ENCODE measurements around the gene TRAPPC3L. TPM values are rescaled to one million over a fixed set of nuclear protein-coding genes. Genes with fewer than 3 reads are reported as not detected.

The TRAPPC3L gene
- total RNA-seq, 1 experiment from 2014 or later = not detected

- DNase-seq = no peak
- Histone ChIP-seq H2AFZ (ENCODE audit: low read length) (no peak overlapping the region), H3K9ac (ENCODE audit: extremely low read depth, insufficient read length, low read length) (no peak overlapping the region), H3K18ac (ENCODE audit: insufficient read length, low read depth, low read length) (no peak overlapping the region), H3K27me3 (ENCODE audit: insufficient read depth, low read length) (no peaks in the 10 kb centered on the region), H4K8ac (replicated peaks; ENCODE audit: insufficient read length, low read depth, low read length) (no peak overlapping the region), H3K79me2 (ENCODE audit: insufficient read depth, low read length) (no peaks in the 10 kb centered on the region), H3T11ph (ENCODE audit: low read length) (no peak overlapping the region), H3K4me1 (ENCODE audit: insufficient read depth, low read length) (no peaks in the 10 kb centered on the region), H4K91ac (ENCODE audit: insufficient read length, low read depth, low read length) (no peak overlapping the region), H3K4ac (ENCODE audit: low read depth, low read length) (no peak overlapping the region), H2BK15ac (ENCODE audit: low read depth, low read length) (no peak overlapping the region), H3K4me2 (ENCODE audit: insufficient read depth, insufficient read length, low read length) (no peak overlapping the region), H4K20me1 (ENCODE audit: control insufficient read depth, insufficient read depth, insufficient read length) (no peaks in the 10 kb centered on the region), H2AK5ac (ENCODE audit: insufficient read length, low read length) (no peak overlapping the region), H2BK12ac (ENCODE audit: insufficient read length, low read depth, low read length) (no peak overlapping the region), H3K23ac (ENCODE audit: insufficient read length, low read depth, low read length) (no peak overlapping the region), H4K5ac (ENCODE audit: insufficient read length, low read depth, low read length) (no peak overlapping the region), H3K9me3 (ENCODE audit: control insufficient read depth, low read depth, low read length) (no peaks in the 10 kb centered on the region), H2BK5ac (ENCODE audit: insufficient read length, low read length) (no peak overlapping the region), H3K14ac (ENCODE audit: insufficient read depth, low read length) (no peak overlapping the region), H3K23me2 (ENCODE audit: insufficient read length, low read depth, low read length, poor library complexity, severe bottlenecking) (no peaks in the 10 kb centered on the region), H3K27ac (ENCODE audit: insufficient read length, low read depth, low read length) (no peak overlapping the region), H2BK120ac (ENCODE audit: low read depth, low read length, poor library complexity, severe bottlenecking) (no peak overlapping the region), H3K56ac (ENCODE audit: insufficient read length, low read depth, low read length) (no peak overlapping the region), H3K79me1 (ENCODE audit: insufficient read depth, low read depth, low read length, poor library complexity, severe bottlenecking) (no peaks in the 10 kb centered on the region), H2BK20ac (ENCODE audit: low read depth, low read length, poor library complexity, severe bottlenecking) (no peak overlapping the region)
- no peak overlapping the region for H3K27ac Mint-ChIP-seq
- peaks cover 0 to 2% of the 10 kb centered on the region in 2 experiments; a peak in 2 of 4 replicates for H3K4me1 Mint-ChIP-seq
- H3K9me3 Mint-ChIP-seq = no peaks in the 10 kb centered on the region
- H3K36me3 Mint-ChIP-seq (ENCODE audit: insufficient read depth in 1 of 3, low read depth in 3 of 3) = no peaks in the 10 kb centered on the region
- no CpG with 5 or more reads among the region's 5 CpGs for WGBS (ENCODE audit: extremely low coverage, insufficient read length, low lambda C conversion rate)
- no peak overlapping the region for H3K4me3 Mint-ChIP-seq
- H3K27me3 Mint-ChIP-seq (ENCODE audit: low read depth) = no peaks in the 10 kb centered on the region
- no peak for TF ChIP-seq CTCF (conservative IDR thresholded peaks at IDR 0.05)
These were observed 69.3 kb downstream of the TRAPPC3L start for GRCh38 chr6:116476002-116476678.

Data from H9 (cell line).